Vagina (tissue), 2 donors: Measurements from ENCODE around the gene TBXAS1. TPM values are rescaled to one million over a fixed set of nuclear protein-coding genes. Genes with fewer than 3 reads are reported as not detected.

Experiments
- DNase-seq, 2 donors: peaks; one replicate each; pipeline ENCODE4 v3.0.0-alpha.2; 2017; ENCODE audit errors: extremely low spot score in 2 of 2
- H3K27ac ChIP-seq: fragments of 200-600 bp; sonication (generic); one replicate; pipeline ENCODE4 v1.5.1; 2019
- H3K27me3 ChIP-seq: fragments of 200-600 bp; sonication (generic); one replicate; pipeline ENCODE4 v1.5.1; 2019
- H3K36me3 ChIP-seq, 2 donors: fragments of 200-600 bp; sonication (generic); one replicate each; pipeline ENCODE4 v1.5.1; 2017 to 2019
- H3K4me1 ChIP-seq: fragments of 200-600 bp; sonication (generic); one replicate; pipeline ENCODE4 v1.5.1; 2019
- H3K4me3 ChIP-seq, 2 donors: fragments of 200-600 bp; sonication (generic); 1 replicate in 1 of 2; 2 replicates in 1 of 2; pipeline ENCODE4 v1.5.1; 2016 to 2019
- H3K9me3 ChIP-seq: fragments of 200-600 bp; sonication (generic); one replicate; pipeline ENCODE4 v1.5.1; 2019
- POLR2A ChIP-seq, 2 donors: fragments of 450-650 bp; IDR thresholded peaks; one replicate each; pipeline ENCODE4 v1.6.1; 2017; ENCODE audit warnings: antibody characterized with exemption in 2 of 2, mild to moderate bottlenecking in 2 of 2, moderate library complexity in 2 of 2
- POLR2AphosphoS5 ChIP-seq, 2 donors: sonication (generic); formaldehyde crosslinking; IDR thresholded peaks; one replicate each; pipeline ENCODE4 v1.9.0; 2017; ENCODE audit warnings: antibody characterized with exemption in 2 of 2, mild to moderate bottlenecking in 2 of 2, low read depth in 1 of 2; ENCODE audit not compliant: insufficient read depth in 1 of 2
- intact Hi-C: fragments of 100-400 bp; cut with DNase I; formaldehyde crosslinking; loops from one replicate; pipeline ENCODE4 v1.15.1; 2023
- total RNA-seq: library from RNA; depleted of rRNA; stranded (reverse); fragments of >200 nt; gene quantifications from one replicate; pipeline ENCODE4 v1.2.3, GENCODE V29; 2016
- TF ChIP-seq, protein P1 (sequence below), 3 experiments: fragments of 450-650 bp in 2 of 3; fragments of 200-600 bp in 1 of 3; sonication (generic) in 1 of 3; IDR thresholded peaks; one replicate each; pipeline ENCODE4 v1.5.1; 2017 to 2019; ENCODE audit warnings: antibody characterized with exemption in 3 of 3, mild to moderate bottlenecking in 2 of 3, moderate library complexity in 2 of 3

TBXAS1 gene
- total RNA-seq, 1 donor from 2014 or later, result 18.4 TPM

DNA sequence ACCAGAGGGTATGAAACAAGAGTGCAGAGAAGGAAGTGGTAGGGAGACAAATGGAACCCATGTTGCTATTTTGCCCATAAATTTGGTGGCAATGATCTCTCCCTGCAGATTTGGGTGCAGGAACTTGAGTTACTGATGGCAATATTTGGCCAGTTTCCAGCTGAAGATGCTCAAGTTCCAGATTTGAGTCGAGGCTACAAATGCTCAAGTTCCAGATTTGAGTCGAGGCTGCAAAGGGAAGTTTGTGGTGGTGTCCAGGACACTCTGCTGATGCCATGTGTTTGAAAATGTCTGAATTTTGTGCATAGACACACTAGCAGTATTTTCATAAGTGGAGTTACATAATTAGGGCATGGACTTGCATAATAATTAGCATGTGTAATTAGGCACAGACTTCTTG lies 40.8 kb downstream of the TBXAS1 start:
- TF ChIP-seq POLR2A (IDR thresholded peaks at IDR 0.05), result no peak
- no peak for TF ChIP-seq POLR2AphosphoS5 (IDR thresholded peaks at IDR 0.05; ENCODE audit: insufficient read depth in 1 of 2, low read depth in 1 of 2)
- TF ChIP-seq, protein P1, sequence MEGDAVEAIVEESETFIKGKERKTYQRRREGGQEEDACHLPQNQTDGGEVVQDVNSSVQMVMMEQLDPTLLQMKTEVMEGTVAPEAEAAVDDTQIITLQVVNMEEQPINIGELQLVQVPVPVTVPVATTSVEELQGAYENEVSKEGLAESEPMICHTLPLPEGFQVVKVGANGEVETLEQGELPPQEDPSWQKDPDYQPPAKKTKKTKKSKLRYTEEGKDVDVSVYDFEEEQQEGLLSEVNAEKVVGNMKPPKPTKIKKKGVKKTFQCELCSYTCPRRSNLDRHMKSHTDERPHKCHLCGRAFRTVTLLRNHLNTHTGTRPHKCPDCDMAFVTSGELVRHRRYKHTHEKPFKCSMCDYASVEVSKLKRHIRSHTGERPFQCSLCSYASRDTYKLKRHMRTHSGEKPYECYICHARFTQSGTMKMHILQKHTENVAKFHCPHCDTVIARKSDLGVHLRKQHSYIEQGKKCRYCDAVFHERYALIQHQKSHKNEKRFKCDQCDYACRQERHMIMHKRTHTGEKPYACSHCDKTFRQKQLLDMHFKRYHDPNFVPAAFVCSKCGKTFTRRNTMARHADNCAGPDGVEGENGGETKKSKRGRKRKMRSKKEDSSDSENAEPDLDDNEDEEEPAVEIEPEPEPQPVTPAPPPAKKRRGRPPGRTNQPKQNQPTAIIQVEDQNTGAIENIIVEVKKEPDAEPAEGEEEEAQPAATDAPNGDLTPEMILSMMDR (IDR thresholded peaks at IDR 0.05), result no peak
- intact Hi-C loops, result no loop called here

DNA sequence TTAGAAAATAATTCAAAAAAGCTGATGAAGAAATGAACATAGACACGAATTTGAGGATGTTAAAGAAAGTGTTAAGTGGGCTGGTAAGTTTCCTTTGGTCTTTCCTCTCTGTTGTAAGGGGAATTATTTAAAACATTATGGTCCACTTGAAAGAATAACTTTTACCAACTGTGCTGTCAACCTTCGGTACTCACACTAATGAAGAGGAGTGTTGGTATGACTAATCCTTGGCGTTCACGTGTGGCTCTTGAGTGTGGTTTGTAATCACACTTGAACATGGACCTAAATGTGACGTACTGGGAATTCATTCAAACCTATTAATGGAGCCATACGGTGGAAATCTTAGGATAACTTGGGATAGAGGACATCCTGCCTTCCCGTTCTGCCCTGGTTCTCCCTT lies 41.3 kb downstream of the TBXAS1 start:
- Histone ChIP-seq H3K4me1 (peaks cover 21% of the 10 kb centered on the region), H3K36me3 (no peaks in the 10 kb centered on the region), H3K27ac (no peak overlapping the region), H3K9me3 (no peaks in the 10 kb centered on the region), H3K27me3 (no peaks in the 10 kb centered on the region), H3K4me3 (no peak overlapping the region)
- intact Hi-C loops, result no loop called here
- TF ChIP-seq, protein P1 (IDR thresholded peaks at IDR 0.05), result no peak
- no peak for TF ChIP-seq POLR2A (IDR thresholded peaks at IDR 0.05)
- no peak for TF ChIP-seq POLR2AphosphoS5 (IDR thresholded peaks at IDR 0.05; ENCODE audit: insufficient read depth in 1 of 2, low read depth in 1 of 2)
- no peak for DNase-seq

More for the DNA sequence above, 40.8 kb downstream of the TBXAS1 start:
- Histone ChIP-seq H3K9me3 (no peaks in the 10 kb centered on the region), H3K4me3 (no peak overlapping the region), H3K27me3 (no peaks in the 10 kb centered on the region), H3K27ac (no peak overlapping the region), H3K4me1 (peaks cover 21% of the 10 kb centered on the region), H3K36me3 (no peaks in the 10 kb centered on the region)
- no peak for DNase-seq

DNA sequence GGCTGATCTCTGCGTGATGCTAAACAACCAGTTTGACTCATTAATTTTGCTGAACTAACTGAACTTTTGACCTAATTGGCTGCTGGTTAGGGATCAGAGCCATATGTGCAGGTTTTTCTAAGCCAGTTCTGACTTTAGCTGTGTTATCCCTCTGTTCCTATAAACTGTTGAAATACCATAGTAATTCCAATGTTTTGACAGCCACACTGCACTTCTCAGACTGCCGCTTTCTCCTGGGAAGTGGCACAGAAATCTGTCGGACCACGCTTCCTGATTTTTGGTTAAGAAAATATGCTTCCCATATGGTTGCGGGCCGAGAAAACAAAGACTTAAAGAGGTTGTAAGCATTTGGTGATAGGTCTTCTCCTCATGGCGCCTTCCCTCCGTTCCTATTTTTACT lies 42.3 kb downstream of the TBXAS1 start:
- intact Hi-C loops, result no loop called here
- TF ChIP-seq POLR2AphosphoS5 (IDR thresholded peaks at IDR 0.05; ENCODE audit: insufficient read depth in 1 of 2, low read depth in 1 of 2) (peak in 1 of 2 donors; percentile 14), POLR2A (IDR thresholded peaks at IDR 0.05) (no peak)
- TF ChIP-seq, protein P1 (IDR thresholded peaks at IDR 0.05), result no peak
- Histone ChIP-seq H3K27ac (no peak overlapping the region), H3K4me3 (no peak overlapping the region), H3K36me3 (no peaks in the 10 kb centered on the region), H3K4me1 (peaks cover 21% of the 10 kb centered on the region), H3K9me3 (no peaks in the 10 kb centered on the region), H3K27me3 (no peaks in the 10 kb centered on the region)
- no peak for DNase-seq

DNA sequence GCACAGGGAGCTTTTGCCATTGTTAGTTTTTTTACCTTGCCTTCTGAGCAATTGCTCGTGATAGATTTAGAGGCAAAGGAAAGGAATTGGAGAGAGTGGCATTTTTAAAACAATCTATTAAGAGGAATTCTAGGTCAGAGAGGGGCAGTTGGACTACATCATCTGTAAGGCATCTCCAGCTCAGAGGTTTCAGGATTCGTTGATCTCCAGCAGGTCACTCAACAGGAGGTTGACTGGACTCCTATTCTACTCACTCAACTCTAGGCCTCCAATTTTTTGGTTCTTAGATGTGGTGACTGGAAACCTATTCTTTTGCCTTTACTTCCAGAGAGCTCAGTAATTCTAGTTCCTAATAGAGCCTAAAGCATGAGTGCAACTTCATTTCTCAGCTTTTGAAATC lies 42.8 kb downstream of the TBXAS1 start:
- no peaks in the 10 kb centered on the region for H3K27me3 ChIP-seq
- peaks cover 21% of the 10 kb centered on the region for H3K4me1 ChIP-seq
- intact Hi-C loops, result no loop called here
- no peaks in the 10 kb centered on the region for H3K36me3 ChIP-seq
- H3K27ac ChIP-seq, result no peak overlapping the region
- TF ChIP-seq POLR2A (IDR thresholded peaks at IDR 0.05) (no peak), POLR2AphosphoS5 (IDR thresholded peaks at IDR 0.05; ENCODE audit: insufficient read depth in 1 of 2, low read depth in 1 of 2) (no peak)
- TF ChIP-seq, protein P1 (IDR thresholded peaks at IDR 0.05), result no peak
- H3K9me3 ChIP-seq, result no peaks in the 10 kb centered on the region
- DNase-seq, result no peak
- H3K4me3 ChIP-seq, result no peak overlapping the region

DNA sequence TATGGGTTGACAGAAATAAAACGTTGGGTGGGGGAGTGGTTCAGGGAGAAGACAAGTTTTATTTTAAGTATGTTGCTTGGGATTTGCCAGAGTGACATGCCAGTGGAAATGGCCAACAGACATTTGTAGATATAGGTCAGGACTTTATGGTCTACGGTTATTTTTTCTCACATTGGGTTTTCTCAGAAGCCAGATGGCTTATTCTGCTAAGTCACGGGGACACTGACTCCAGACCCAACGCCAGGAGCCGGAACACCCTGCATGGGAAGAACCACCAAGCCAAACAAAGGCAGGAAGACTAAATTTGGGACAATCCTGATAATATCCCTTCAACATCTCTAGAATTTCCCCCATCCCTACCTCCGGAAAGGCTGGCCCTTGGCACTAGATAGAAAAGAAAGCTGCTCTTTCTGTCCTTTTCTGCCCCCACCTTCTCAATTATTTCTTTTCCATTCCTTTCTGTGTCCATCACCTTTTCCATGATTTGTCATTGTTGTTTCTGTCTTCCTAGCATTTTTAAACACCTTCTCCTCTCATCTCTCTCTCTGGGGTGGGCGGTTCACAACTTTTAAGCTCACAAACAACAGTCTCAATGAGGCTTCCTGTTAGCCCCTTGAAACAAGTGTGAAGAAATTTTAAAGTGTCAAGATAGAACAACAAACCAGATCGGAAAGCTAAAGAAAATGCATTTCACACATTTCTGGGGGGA lies 44.7 kb downstream of the TBXAS1 start:
- H3K4me1 ChIP-seq, result peaks cover 21% of the 10 kb centered on the region
- no peaks in the 10 kb centered on the region for H3K27me3 ChIP-seq
- intact Hi-C loops, result no loop called here
- H3K9me3 ChIP-seq, result no peaks in the 10 kb centered on the region
- H3K36me3 ChIP-seq, result no peaks in the 10 kb centered on the region
- no peak overlapping the region for H3K4me3 ChIP-seq
- TF ChIP-seq POLR2AphosphoS5 (IDR thresholded peaks at IDR 0.05; ENCODE audit: insufficient read depth in 1 of 2, low read depth in 1 of 2), result no peak
- TF ChIP-seq, protein P1 (IDR thresholded peaks at IDR 0.05), result no peak
- no peak for TF ChIP-seq POLR2A (IDR thresholded peaks at IDR 0.05)
- peak in 1 of 2 donors; percentile 25 for DNase-seq
- no peak overlapping the region for H3K27ac ChIP-seq
